ENCODE data around the gene HRH1.
"Not testable (repeated sequence)": the region's sequence is repeated elsewhere in the genome, so short reads cannot be mapped to it uniquely, and the experiment has no call there.

The HRH1 gene

GRCh38 chr3:11245276-11245675, 91.0 kb downstream of the HRH1 start:
- H3K27ac ChIP-seq (ENCODE audit: low read depth, low read length, severe bottlenecking), result no peak overlapping the region
- H3K4me1 ChIP-seq (ENCODE audit: control insufficient read depth, insufficient read depth, low read length, poor library complexity, severe bottlenecking), result peaks cover 7% of the 10 kb centered on the region
- H3K9me3 ChIP-seq (ENCODE audit: control insufficient read depth, low read length), result no peaks in the 10 kb centered on the region
- H3K4me3 ChIP-seq (ENCODE audit: extremely low read depth, insufficient read depth, low read length, poor library complexity, severe bottlenecking), result no peak overlapping the region
- no peaks in the 10 kb centered on the region for H3K36me3 ChIP-seq (ENCODE audit: control insufficient read depth, insufficient read depth, low read length)
- WGBS, 2 experiments (ENCODE audit: insufficient coverage in 2 of 2), result 87 to 91% methylated on average over 5 to 6 of the region's 8 CpGs

GRCh38 chr3:11245827-11246662, 91.8 kb downstream of the HRH1 start:
- 87 to 89% methylated on average over 5 of the region's 6 CpGs for WGBS, 2 experiments (ENCODE audit: insufficient coverage in 2 of 2)

GRCh38 chr3:11246663-11246970, 92.3 kb downstream of the HRH1 start:
- no peaks in the 10 kb centered on the region for H3K9me3 ChIP-seq (ENCODE audit: control insufficient read depth, low read length)
- no peak overlapping the region for H3K27ac ChIP-seq (ENCODE audit: low read depth, low read length, severe bottlenecking)
- no peaks in the 10 kb centered on the region for H3K36me3 ChIP-seq (ENCODE audit: control insufficient read depth, insufficient read depth, low read length)
- WGBS, 2 experiments (ENCODE audit: insufficient coverage in 2 of 2), result 100% methylated on average over 1 of the region's 2 CpGs; no CpG with 5 or more reads in 1 of the 2 experiments
- peaks cover 7% of the 10 kb centered on the region for H3K4me1 ChIP-seq (ENCODE audit: control insufficient read depth, insufficient read depth, low read length, poor library complexity, severe bottlenecking)
- H3K4me3 ChIP-seq (ENCODE audit: extremely low read depth, insufficient read depth, low read length, poor library complexity, severe bottlenecking), result no peak overlapping the region

More at GRCh38 chr3:11245827-11246662, 91.8 kb downstream of the HRH1 start:
- H3K4me3 ChIP-seq (ENCODE audit: extremely low read depth, insufficient read depth, low read length, poor library complexity, severe bottlenecking), result no peak overlapping the region
- no peaks in the 10 kb centered on the region for H3K9me3 ChIP-seq (ENCODE audit: control insufficient read depth, low read length)
- peaks cover 7% of the 10 kb centered on the region for H3K4me1 ChIP-seq (ENCODE audit: control insufficient read depth, insufficient read depth, low read length, poor library complexity, severe bottlenecking)
- no peak overlapping the region for H3K27ac ChIP-seq (ENCODE audit: low read depth, low read length, severe bottlenecking)
- no peaks in the 10 kb centered on the region for H3K36me3 ChIP-seq (ENCODE audit: control insufficient read depth, insufficient read depth, low read length)

- Histone ChIP-seq H3K36me3 (ENCODE audit: control insufficient read depth, insufficient read depth, low read length) (no peaks in the 10 kb centered on the region), H3K9me3 (ENCODE audit: control insufficient read depth, low read length) (no peaks in the 10 kb centered on the region), H3K4me3 (ENCODE audit: extremely low read depth, insufficient read depth, low read length, poor library complexity, severe bottlenecking) (no peak overlapping the region), H3K27ac (ENCODE audit: low read depth, low read length, severe bottlenecking) (no peak overlapping the region), H3K4me1 (ENCODE audit: control insufficient read depth, insufficient read depth, low read length, poor library complexity, severe bottlenecking) (peaks cover 7% of the 10 kb centered on the region)
- WGBS, 2 experiments (ENCODE audit: insufficient coverage in 2 of 2), result 100% methylated on average over 2 to 4 of the region's 8 CpGs
These were observed 93.1 kb downstream of the HRH1 start for GRCh38 chr3:11247362-11247761.

- no peak overlapping the region for H3K27ac ChIP-seq (ENCODE audit: low read depth, low read length, severe bottlenecking)
- H3K9me3 ChIP-seq (ENCODE audit: control insufficient read depth, low read length), result no peaks in the 10 kb centered on the region
- no peaks in the 10 kb centered on the region for H3K36me3 ChIP-seq (ENCODE audit: control insufficient read depth, insufficient read depth, low read length)
- 84 to 88% methylated on average over 4 of the region's 6 CpGs for WGBS, 2 experiments (ENCODE audit: insufficient coverage in 2 of 2)
- peaks cover 7% of the 10 kb centered on the region for H3K4me1 ChIP-seq (ENCODE audit: control insufficient read depth, insufficient read depth, low read length, poor library complexity, severe bottlenecking)
- H3K4me3 ChIP-seq (ENCODE audit: extremely low read depth, insufficient read depth, low read length, poor library complexity, severe bottlenecking), result no peak overlapping the region
These were observed 94.3 kb downstream of the HRH1 start for GRCh38 chr3:11248596-11248995.

- no peaks in the 10 kb centered on the region for H3K36me3 ChIP-seq (ENCODE audit: control insufficient read depth, insufficient read depth, low read length)
- H3K4me1 ChIP-seq (ENCODE audit: control insufficient read depth, insufficient read depth, low read length, poor library complexity, severe bottlenecking), result peaks cover 17% of the 10 kb centered on the region
- H3K4me3 ChIP-seq (ENCODE audit: extremely low read depth, insufficient read depth, low read length, poor library complexity, severe bottlenecking), result no peak overlapping the region
- no peak overlapping the region for H3K27ac ChIP-seq (ENCODE audit: low read depth, low read length, severe bottlenecking)
- peaks cover 9% of the 10 kb centered on the region for H3K9me3 ChIP-seq (ENCODE audit: control insufficient read depth, low read length)
- WGBS, 2 experiments (ENCODE audit: insufficient coverage in 2 of 2), result 83 to 91% methylated on average over 4 to 6 of the region's 10 CpGs
These were observed 96.9 kb downstream of the HRH1 start for GRCh38 chr3:11250902-11251806.

GRCh38 chr3:11251807-11252176, 97.5 kb downstream of the HRH1 start:
- no peaks in the 10 kb centered on the region for H3K36me3 ChIP-seq (ENCODE audit: control insufficient read depth, insufficient read depth, low read length)
- H3K9me3 ChIP-seq (ENCODE audit: control insufficient read depth, low read length), result peaks cover 9% of the 10 kb centered on the region
- WGBS, 2 experiments (ENCODE audit: insufficient coverage in 2 of 2), result 90 to 96% methylated on average over 5 of the region's 6 CpGs
- H3K27ac ChIP-seq (ENCODE audit: low read depth, low read length, severe bottlenecking), result no peak overlapping the region
- H3K4me3 ChIP-seq (ENCODE audit: extremely low read depth, insufficient read depth, low read length, poor library complexity, severe bottlenecking), result no peak overlapping the region
- H3K4me1 ChIP-seq (ENCODE audit: control insufficient read depth, insufficient read depth, low read length, poor library complexity, severe bottlenecking), result peaks cover 17% of the 10 kb centered on the region

GRCh38 chr3:11254876-11255275, 100.6 kb downstream of the HRH1 start:
- Histone ChIP-seq H3K9me3 (ENCODE audit: control insufficient read depth, low read length) (peaks cover 9% of the 10 kb centered on the region), H3K27ac (ENCODE audit: low read depth, low read length, severe bottlenecking) (no peak overlapping the region), H3K4me3 (ENCODE audit: extremely low read depth, insufficient read depth, low read length, poor library complexity, severe bottlenecking) (no peak overlapping the region), H3K4me1 (ENCODE audit: control insufficient read depth, insufficient read depth, low read length, poor library complexity, severe bottlenecking) (peaks cover 10% of the 10 kb centered on the region), H3K36me3 (ENCODE audit: control insufficient read depth, insufficient read depth, low read length) (no peaks in the 10 kb centered on the region)
- whole genome bisulfite sequencing, 2 experiments (ENCODE audit: insufficient coverage in 2 of 2), result 87 to 100% methylated on average over 4 of the region's 6 CpGs

- not testable (repeated sequence) for H3K4me3 ChIP-seq (ENCODE audit: extremely low read depth, insufficient read depth, low read length, poor library complexity, severe bottlenecking); H3K36me3 ChIP-seq (ENCODE audit: control insufficient read depth, insufficient read depth, low read length); H3K27ac ChIP-seq (ENCODE audit: low read depth, low read length, severe bottlenecking); H3K9me3 ChIP-seq (ENCODE audit: control insufficient read depth, low read length); H3K4me1 ChIP-seq (ENCODE audit: control insufficient read depth, insufficient read depth, low read length, poor library complexity, severe bottlenecking)
- 71 to 76% methylated on average over 3 to 4 of the region's 5 CpGs for WGBS, 2 experiments (ENCODE audit: insufficient coverage in 2 of 2)
These were observed 101.2 kb downstream of the HRH1 start for GRCh38 chr3:11255537-11255936.

- no peaks in the 10 kb centered on the region for H3K36me3 ChIP-seq (ENCODE audit: control insufficient read depth, insufficient read depth, low read length)
- 91 to 95% methylated on average over 10 to 11 of the region's 11 CpGs for WGBS, 2 experiments (ENCODE audit: insufficient coverage in 2 of 2)
- peaks cover 9% of the 10 kb centered on the region for H3K9me3 ChIP-seq (ENCODE audit: control insufficient read depth, low read length)
- peaks cover 10% of the 10 kb centered on the region for H3K4me1 ChIP-seq (ENCODE audit: control insufficient read depth, insufficient read depth, low read length, poor library complexity, severe bottlenecking)
- no peak overlapping the region for H3K4me3 ChIP-seq (ENCODE audit: extremely low read depth, insufficient read depth, low read length, poor library complexity, severe bottlenecking)
- H3K27ac ChIP-seq (ENCODE audit: low read depth, low read length, severe bottlenecking), result no peak overlapping the region
These were observed 104.7 kb downstream of the HRH1 start for GRCh38 chr3:11258958-11259357.

Measured in mesodermal cell (in vitro differentiated cells).